IMR-90 (cell line): ENCODE results near the gene ZNF653. TPM values are rescaled to one million over a fixed set of nuclear protein-coding genes. Genes with fewer than 3 reads are reported as not detected.

Experiments
- ATAC-seq: fragments of 200-7000 bp; cut with Tn5 transposase; 2 replicates; pipeline ENCODE4 v1.9.1; 2020; ENCODE audit warnings: low read depth, mild to moderate bottlenecking, moderate library complexity
- BruUV-seq: library from RNA; stranded (reverse); fragments of 400-500 nt; replicated peaks from 2 replicates; lab custom pipeline; 2021; lab: Mats Ljungman, UMichigan
- CTCF ChIA-PET: fragments of 300-600 bp; formaldehyde crosslinking; extraction: SDS; loops from one replicate; lab custom pipeline; 2021; ENCODE audit warnings: antibody characterized with exemption; lab: Yijun Ruan, JAX
- POLR2A ChIA-PET: fragments of 300-600 bp; sonication (Branson Sonifier 250); formaldehyde crosslinking; loops from one replicate; lab custom pipeline; 2022; ENCODE audit warnings: antibody characterized with exemption; ENCODE audit not compliant: unreplicated experiment; lab: Charles Lee
- DNase-seq: peaks from one replicate; pipeline ENCODE4 v3.0.0; 2013
- H2AFZ ChIP-seq: replicated peaks from 2 replicates; pipeline ENCODE3; 2013; ENCODE audit warnings: low read length, mild to moderate bottlenecking; ENCODE audit not compliant: poor library complexity
- H2AK5ac ChIP-seq: 2 replicates; pipeline ENCODE4 v1.6.1; 2013; ENCODE audit warnings: low read depth, low read length, inconsistent platforms
- H2AK9ac ChIP-seq: replicated peaks from 2 replicates; pipeline ENCODE3; 2013; ENCODE audit warnings: mild to moderate bottlenecking, low read depth, low read length, moderate library complexity; ENCODE audit not compliant: poor library complexity
- H2BK120ac ChIP-seq: 2 replicates; pipeline ENCODE4 v1.6.1; 2013; ENCODE audit warnings: low read depth, low read length, inconsistent platforms
- H2BK15ac ChIP-seq: 3 replicates; pipeline ENCODE4 v1.6.1; 2013; ENCODE audit warnings: low read depth, low read length, inconsistent platforms
- H2BK20ac ChIP-seq: 2 replicates; pipeline ENCODE4 v1.6.1; 2013; ENCODE audit warnings: low read depth, mild to moderate bottlenecking, inconsistent platforms, low read length, moderate library complexity
- H2BK5ac ChIP-seq: 2 replicates; pipeline ENCODE4 v1.6.1; 2013; ENCODE audit warnings: mild to moderate bottlenecking, low read depth, low read length, inconsistent platforms; ENCODE audit not compliant: poor library complexity, severe bottlenecking
- H3K14ac ChIP-seq: replicated peaks from 2 replicates; pipeline ENCODE4 v1.6.1; 2013; ENCODE audit warnings: low read depth, low read length, inconsistent platforms
- H3K18ac ChIP-seq: 2 replicates; pipeline ENCODE4 v1.6.1; 2013; ENCODE audit warnings: low read depth, low read length, control low read depth
- H3K23ac ChIP-seq: 2 replicates; pipeline ENCODE4 v1.6.1; 2013; ENCODE audit warnings: low read depth, low read length, inconsistent platforms
- H3K27ac ChIP-seq: 2 replicates; pipeline ENCODE4 v1.5.1; 2013; ENCODE audit warnings: mild to moderate bottlenecking, control low read depth, low read length; ENCODE audit not compliant: insufficient read depth
- H3K27me3 ChIP-seq: 2 replicates; pipeline ENCODE4 v1.6.1; 2013; ENCODE audit warnings: low read length; ENCODE audit not compliant: control insufficient read depth, insufficient read depth
- H3K36me3 ChIP-seq: 2 replicates; pipeline ENCODE4 v1.6.1; 2013; ENCODE audit warnings: low read length, mixed read lengths; ENCODE audit not compliant: control insufficient read depth, insufficient read depth
- H3K4ac ChIP-seq: 2 replicates; pipeline ENCODE4 v1.6.1; 2013; ENCODE audit warnings: low read depth, low read length, inconsistent platforms
- H3K4me1 ChIP-seq: 2 replicates; pipeline ENCODE4 v1.6.1; 2013; ENCODE audit warnings: low read length, mixed read lengths; ENCODE audit not compliant: control insufficient read depth, insufficient read depth
- H3K4me2 ChIP-seq: 2 replicates; pipeline ENCODE4 v1.6.1; 2013; ENCODE audit warnings: low read depth, mild to moderate bottlenecking, control low read depth, low read length, moderate library complexity
- H3K4me3 ChIP-seq: 2 replicates; pipeline ENCODE4 v1.5.1; 2013; ENCODE audit warnings: low read depth, mild to moderate bottlenecking, control low read depth, low read length, moderate library complexity; ENCODE audit not compliant: insufficient read depth
- H3K56ac ChIP-seq: 2 replicates; pipeline ENCODE4 v1.6.1; 2013; ENCODE audit warnings: low read length, inconsistent platforms; ENCODE audit not compliant: insufficient read depth; ENCODE audit errors: extremely low read depth
- H3K79me1 ChIP-seq, 2 experiments: 2 replicates each; pipeline ENCODE4 v1.6.1; 2013; ENCODE audit warnings: low read length in 2 of 2, inconsistent platforms in 1 of 2, low read depth in 1 of 2
- H3K9ac ChIP-seq: 2 replicates; pipeline ENCODE4 v1.6.1; 2013; ENCODE audit warnings: low read depth, low read length, control low read depth
- H3K9me1 ChIP-seq: 2 replicates; pipeline ENCODE4 v1.6.1; 2013; ENCODE audit warnings: low read length, inconsistent platforms; ENCODE audit not compliant: insufficient read depth
- H3K9me3 ChIP-seq: 2 replicates; pipeline ENCODE4 v1.6.1; 2013; ENCODE audit warnings: low read length; ENCODE audit not compliant: control insufficient read depth, insufficient read depth
- H4K20me1 ChIP-seq: 2 replicates; pipeline ENCODE4 v1.6.1; 2013; ENCODE audit warnings: low read length, inconsistent platforms; ENCODE audit not compliant: insufficient read depth
- H4K5ac ChIP-seq: 2 replicates; pipeline ENCODE4 v1.6.1; 2013; ENCODE audit warnings: mild to moderate bottlenecking, low read depth, low read length, control low read depth
- H4K8ac ChIP-seq, 2 experiments: 2 replicates each; pipeline ENCODE4 v1.6.1; 2013; ENCODE audit warnings: low read depth in 2 of 2, low read length in 2 of 2, control low read depth in 1 of 2, inconsistent platforms in 1 of 2
- H4K91ac ChIP-seq: 2 replicates; pipeline ENCODE4 v1.6.1; 2013; ENCODE audit warnings: low read depth, low read length, inconsistent platforms; ENCODE audit not compliant: insufficient read depth
- CEBPB ChIP-seq: IDR thresholded peaks from 2 replicates; pipeline ENCODE4 v1.6.1; 2012; ENCODE audit warnings: low read depth, low read length, improper control_type of control experiment
- FOS ChIP-seq: fragments of 150-350 bp; IDR thresholded peaks from 2 replicates; pipeline ENCODE4 v1.6.1; 2016; ENCODE audit warnings: low read depth, low read length
- MAZ ChIP-seq: IDR thresholded peaks from 2 replicates; pipeline ENCODE4 v1.6.1; 2012; ENCODE audit warnings: low read depth, mild to moderate bottlenecking, low read length, improper control_type of control experiment, moderate library complexity, borderline replicate concordance
- MXI1 ChIP-seq: IDR thresholded peaks from 2 replicates; pipeline ENCODE4 v1.6.1; 2012; ENCODE audit warnings: low read depth, mild to moderate bottlenecking, low read length, moderate library complexity, borderline replicate concordance
- NFE2L2 ChIP-seq: fragments of 150-350 bp; IDR thresholded peaks from 2 replicates; pipeline ENCODE4 v1.6.1; 2016; ENCODE audit warnings: low read depth, mild to moderate bottlenecking, low read length
- RCOR1 ChIP-seq: IDR thresholded peaks from 2 replicates; pipeline ENCODE4 v1.6.1; 2012; ENCODE audit warnings: mild to moderate bottlenecking, low read length, improper control_type of control experiment; ENCODE audit not compliant: insufficient replicate concordance
- RFX5 ChIP-seq: IDR thresholded peaks from 2 replicates; pipeline ENCODE4 v1.8.0; 2012; ENCODE audit warnings: low read depth, mild to moderate bottlenecking, low read length, moderate library complexity
- SMC3 ChIP-seq: fragments of 150-350 bp; IDR thresholded peaks from 2 replicates; pipeline ENCODE4 v1.6.1; 2016; ENCODE audit warnings: low read depth, mild to moderate bottlenecking, antibody characterized with exemption, low read length, moderate library complexity
- WGBS, 2 experiments: methylation state at CpG; one replicate each; pipeline versions ENCODE4 v1.1.5 to v1.1.7; 2013; ENCODE audit warnings: missing lambda C conversion rate in 2 of 2; ENCODE audit not compliant: insufficient read length in 1 of 2; ENCODE audit errors: extremely low coverage in 2 of 2; 5-methylcytosine and 5-hydroxymethylcytosine counted together
- dilution Hi-C: fragments of 300-500 bp; cut with HindIII; formaldehyde crosslinking; loops from one replicate; pipeline ENCODE4 v1.14.3; 2018; ENCODE audit warnings: low sequenced_read_pairs; ENCODE audit not compliant: unreplicated experiment
- in situ Hi-C: fragments of 300-500 bp; cut with MboI; formaldehyde crosslinking; loops from 3 replicates; pipeline ENCODE4 v1.14.3; 2019; ENCODE audit warnings: low sequenced_read_pairs, inconsistent platforms, mixed read lengths
- intact Hi-C: fragments of 100-400 bp; cut with micrococcal nuclease; formaldehyde crosslinking; loops from 2 replicates; pipeline ENCODE4 v1.10.0; 2022
- polyA plus RNA-seq, 3 experiments: library from polyadenylated mRNA; depleted of rRNA; stranded (reverse); fragments of >200 nt; gene quantifications; 2 replicates each; pipeline ENCODE4 v1.2.3, GENCODE V29; 2012; ENCODE audit warnings: low replicate concordance in 1 of 3
- total RNA-seq: library from RNA; depleted of rRNA; stranded (reverse); fragments of >200 nt; gene quantifications from 2 replicates; pipeline ENCODE4 v1.2.3, GENCODE V29; 2012
- TF ChIP-seq, protein P1 (sequence below): conservative IDR thresholded peaks from 2 replicates; pipeline ENCODE4 v1.5.1; 2012; ENCODE audit warnings: mild to moderate bottlenecking, low read depth, low read length, improper control_type of control experiment
- TF ChIP-seq, protein P2 (sequence below): fragments of 150-350 bp; IDR thresholded peaks from 2 replicates; pipeline ENCODE4 v1.6.1; 2016; ENCODE audit warnings: low read depth, mild to moderate bottlenecking, low read length, moderate library complexity, borderline replicate concordance

ZNF653 gene
- total and polyA plus RNA-seq, 2 of the 4 experiments (the other 2 are of a cell fraction) = 3.9 to 9.0 TPM

DNA sequence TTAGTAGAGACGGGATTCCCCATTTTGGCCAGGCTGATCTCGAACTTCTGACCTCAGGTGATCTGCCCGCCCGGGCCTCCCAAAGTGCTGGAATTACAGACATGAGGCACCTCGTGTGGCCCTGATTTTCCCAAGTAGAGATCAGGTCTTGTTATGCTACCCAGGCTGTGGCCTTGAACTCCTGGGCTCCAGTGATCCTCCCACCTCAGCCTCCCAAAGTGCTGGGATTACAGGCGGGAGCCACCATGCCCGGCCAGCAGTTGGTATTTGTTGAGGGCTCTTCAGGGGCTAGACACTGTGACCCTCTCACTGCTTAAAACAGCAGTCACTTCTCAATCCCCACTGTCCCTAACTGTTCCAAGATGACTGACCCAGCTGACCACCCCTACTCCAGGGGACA is 16.3 kb downstream of the ZNF653 start:
- in situ Hi-C loops = no loop called here
- Histone ChIP-seq H2AK5ac (no peak overlapping the region), H3K27me3 (no peaks in the 10 kb centered on the region), H2BK5ac (no peak overlapping the region), H3K4ac (no peak overlapping the region), H4K8ac (no peak overlapping the region), H3K18ac (no peak overlapping the region), H3K4me2 (no peak overlapping the region), H3K56ac (no peak overlapping the region), H3K4me1 (no peaks in the 10 kb centered on the region), H2BK20ac (no peak overlapping the region), H2AFZ (no peak overlapping the region), H3K27ac (no peak overlapping the region), H3K79me1 (no peaks in the 10 kb centered on the region), H3K4me3 (no peak overlapping the region), H2BK120ac (no peak overlapping the region), H4K5ac (no peak overlapping the region), H3K9ac (no peak overlapping the region), H3K9me1 (no peaks in the 10 kb centered on the region; the same call in 1 of the 2 replicates), H3K23ac (no peak overlapping the region), H3K9me3 (no peaks in the 10 kb centered on the region), H2BK15ac (no peak overlapping the region), H3K36me3 (no peaks in the 10 kb centered on the region; the same call in none of the 2 replicates), H4K91ac (no peak overlapping the region), H3K14ac (no peak overlapping the region), H4K20me1 (no peaks in the 10 kb centered on the region), H2AK9ac (no peak overlapping the region)
- ATAC-seq (no peak), DNase-seq (no peak)
- TF ChIP-seq CEBPB (no peak), RCOR1 (no peak), SMC3 (no peak), RFX5 (no peak), MXI1 (no peak), MAZ (no peak), FOS (no peak), NFE2L2 (no peak)
- TF ChIP-seq, protein P1, sequence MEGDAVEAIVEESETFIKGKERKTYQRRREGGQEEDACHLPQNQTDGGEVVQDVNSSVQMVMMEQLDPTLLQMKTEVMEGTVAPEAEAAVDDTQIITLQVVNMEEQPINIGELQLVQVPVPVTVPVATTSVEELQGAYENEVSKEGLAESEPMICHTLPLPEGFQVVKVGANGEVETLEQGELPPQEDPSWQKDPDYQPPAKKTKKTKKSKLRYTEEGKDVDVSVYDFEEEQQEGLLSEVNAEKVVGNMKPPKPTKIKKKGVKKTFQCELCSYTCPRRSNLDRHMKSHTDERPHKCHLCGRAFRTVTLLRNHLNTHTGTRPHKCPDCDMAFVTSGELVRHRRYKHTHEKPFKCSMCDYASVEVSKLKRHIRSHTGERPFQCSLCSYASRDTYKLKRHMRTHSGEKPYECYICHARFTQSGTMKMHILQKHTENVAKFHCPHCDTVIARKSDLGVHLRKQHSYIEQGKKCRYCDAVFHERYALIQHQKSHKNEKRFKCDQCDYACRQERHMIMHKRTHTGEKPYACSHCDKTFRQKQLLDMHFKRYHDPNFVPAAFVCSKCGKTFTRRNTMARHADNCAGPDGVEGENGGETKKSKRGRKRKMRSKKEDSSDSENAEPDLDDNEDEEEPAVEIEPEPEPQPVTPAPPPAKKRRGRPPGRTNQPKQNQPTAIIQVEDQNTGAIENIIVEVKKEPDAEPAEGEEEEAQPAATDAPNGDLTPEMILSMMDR = no peak
- TF ChIP-seq, protein P2, sequence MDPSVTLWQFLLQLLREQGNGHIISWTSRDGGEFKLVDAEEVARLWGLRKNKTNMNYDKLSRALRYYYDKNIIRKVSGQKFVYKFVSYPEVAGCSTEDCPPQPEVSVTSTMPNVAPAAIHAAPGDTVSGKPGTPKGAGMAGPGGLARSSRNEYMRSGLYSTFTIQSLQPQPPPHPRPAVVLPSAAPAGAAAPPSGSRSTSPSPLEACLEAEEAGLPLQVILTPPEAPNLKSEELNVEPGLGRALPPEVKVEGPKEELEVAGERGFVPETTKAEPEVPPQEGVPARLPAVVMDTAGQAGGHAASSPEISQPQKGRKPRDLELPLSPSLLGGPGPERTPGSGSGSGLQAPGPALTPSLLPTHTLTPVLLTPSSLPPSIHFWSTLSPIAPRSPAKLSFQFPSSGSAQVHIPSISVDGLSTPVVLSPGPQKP = no peak
- WGBS, 2 experiments = 98% methylated on average over 6 of the region's 7 CpGs; no CpG with 5 or more reads in 1 of the 2 experiments
- dilution Hi-C loops = no loop called here
- CTCF ChIA-PET = interaction anchor here (0.6 kb wide), 1 partner anchor 13 kb away, joined by 4 read pairs; no protein-coding TSS in a partner anchor
- no TSS peak for BruUV-seq
- POLR2A ChIA-PET = no interaction called here
- intact Hi-C loops = no loop called here
